GM23338 (cell line): Measurements from ENCODE around the gene SLC25A12. TPM values are rescaled to one million over a fixed set of nuclear protein-coding genes. Genes with fewer than 3 reads are reported as not detected.

ENCODE experiments used
- ATAC-seq: fragments of 200-7000 bp; cut with Tn5 transposase; 3 replicates; pipeline ENCODE4 v1.9.1; 2020
- DNase-seq: peaks from one replicate; pipeline ENCODE4 v3.0.0-alpha.2; 2015; ENCODE audit warnings: low spot score
- H2AFZ ChIP-seq: fragments of 200-600 bp; sonication (generic); 2 replicates; pipeline ENCODE4 v1.8.0; 2016; ENCODE audit warnings: antibody characterized with exemption, mild to moderate bottlenecking, moderate library complexity
- H3F3A ChIP-seq: fragments of 200-600 bp; sonication (generic); replicated peaks from 2 replicates; pipeline ENCODE4 v1.8.0; 2017; ENCODE audit warnings: antibody characterized with exemption, mixed run types, low read depth
- H3K27ac ChIP-seq: fragments of 200-600 bp; sonication (generic); 2 replicates; pipeline ENCODE4 v1.6.1; 2016; ENCODE audit warnings: low read depth
- H3K27me3 ChIP-seq: fragments of 200-600 bp; sonication (generic); 2 replicates; pipeline ENCODE4 v1.8.0; 2016; ENCODE audit warnings: mild to moderate bottlenecking, mixed run types, moderate library complexity; ENCODE audit not compliant: insufficient read depth
- H3K36me3 ChIP-seq: fragments of 200-600 bp; sonication (generic); 2 replicates; pipeline ENCODE4 v1.8.0; 2016; ENCODE audit warnings: mild to moderate bottlenecking; ENCODE audit not compliant: insufficient read depth
- H3K4me1 ChIP-seq: fragments of 200-600 bp; sonication (generic); 2 replicates; pipeline ENCODE4 v1.8.0; 2016; ENCODE audit warnings: mild to moderate bottlenecking, moderate library complexity; ENCODE audit not compliant: insufficient read depth
- H3K4me2 ChIP-seq: fragments of 200-600 bp; sonication (generic); 2 replicates; pipeline ENCODE4 v1.7.1; 2017; ENCODE audit warnings: mixed run types
- H3K4me3 ChIP-seq: fragments of 200-600 bp; sonication (generic); 2 replicates; pipeline ENCODE4 v1.6.1; 2016; ENCODE audit warnings: mixed run types
- H3K79me2 ChIP-seq: fragments of 200-600 bp; sonication (generic); replicated peaks from 2 replicates; pipeline ENCODE4 v1.8.0; 2017; ENCODE audit warnings: mild to moderate bottlenecking; ENCODE audit not compliant: insufficient read depth
- H3K9me2 ChIP-seq: fragments of 200-600 bp; sonication (generic); 2 replicates; pipeline ENCODE4 v1.8.0; 2017; ENCODE audit not compliant: insufficient read depth
- H4K20me1 ChIP-seq: fragments of 200-600 bp; sonication (generic); replicated peaks from 2 replicates; pipeline ENCODE4 v1.8.0; 2017; ENCODE audit warnings: mild to moderate bottlenecking; ENCODE audit not compliant: insufficient read depth
- H3K27ac Mint-ChIP-seq: 2 replicates; pipeline ENCODE4 v1.8.0; 2020; ENCODE audit warnings: inconsistent platforms, mild to moderate bottlenecking, moderate library complexity, mixed read lengths
- H3K27me3 Mint-ChIP-seq: 3 replicates; pipeline ENCODE4 v1.8.0; 2022; ENCODE audit warnings: low read depth, mild to moderate bottlenecking, moderate library complexity, mixed read lengths, inconsistent platforms; ENCODE audit not compliant: insufficient read depth, poor library complexity
- H3K36me3 Mint-ChIP-seq: 3 replicates; pipeline ENCODE4 v1.8.0; 2021; ENCODE audit warnings: low read depth, mild to moderate bottlenecking, inconsistent platforms, moderate library complexity, mixed read lengths
- H3K4me1 Mint-ChIP-seq: 3 replicates; pipeline ENCODE4 v1.8.0; 2020; ENCODE audit warnings: mild to moderate bottlenecking, inconsistent platforms, mixed read lengths
- H3K4me3 Mint-ChIP-seq: 3 replicates; pipeline ENCODE4 v1.8.0; 2021; ENCODE audit warnings: moderate library complexity, mild to moderate bottlenecking, inconsistent platforms, mixed read lengths
- H3K9me3 Mint-ChIP-seq: 3 replicates; pipeline ENCODE4 v1.8.0; 2020; ENCODE audit warnings: moderate library complexity, mild to moderate bottlenecking, inconsistent platforms, mixed read lengths
- CREB1 ChIP-seq: fragments of 250-450 bp; sonication (Bioruptor Pico); IDR thresholded peaks from 2 replicates; pipeline ENCODE4 v1.5.0; 2020; ENCODE audit warnings: low read depth, mild to moderate bottlenecking, moderate library complexity
- ETS1 ChIP-seq: IDR thresholded peaks from 2 replicates; pipeline ENCODE4 v1.6.1; 2016; ENCODE audit warnings: antibody characterized with exemption
- EZH2 ChIP-seq: fragments of 200-600 bp; sonication (generic); IDR thresholded peaks from one replicate; pipeline ENCODE4 v1.8.0; 2017; ENCODE audit warnings: antibody characterized with exemption, mild to moderate bottlenecking, low read depth; ENCODE audit not compliant: unreplicated experiment
- EZH2phosphoT487 ChIP-seq: fragments of 200-600 bp; sonication (generic); IDR thresholded peaks from one replicate; pipeline ENCODE4 v1.8.1; 2018; ENCODE audit warnings: antibody characterized with exemption; ENCODE audit not compliant: unreplicated experiment
- JUNB ChIP-seq: IDR thresholded peaks from one replicate; pipeline ENCODE4 v1.6.1; 2016; ENCODE audit warnings: antibody characterized with exemption; ENCODE audit not compliant: unreplicated experiment
- NANOG ChIP-seq: IDR thresholded peaks from 2 replicates; pipeline ENCODE4 v1.6.1; 2016; ENCODE audit warnings: antibody characterized with exemption, borderline replicate concordance
- POLR2AphosphoS5 ChIP-seq: IDR thresholded peaks from 2 replicates; pipeline ENCODE4 v1.6.1; 2016; ENCODE audit warnings: antibody characterized with exemption, low read depth
- REST ChIP-seq: IDR thresholded peaks from one replicate; pipeline ENCODE4 v1.6.1; 2018; ENCODE audit warnings: antibody characterized with exemption; ENCODE audit not compliant: unreplicated experiment
- STAT1 ChIP-seq: IDR thresholded peaks from one replicate; pipeline ENCODE4 v1.6.1; 2016; ENCODE audit warnings: antibody characterized with exemption; ENCODE audit not compliant: unreplicated experiment
- ZNF114 ChIP-seq: fragments of 250-450 bp; sonication (Bioruptor Pico); IDR thresholded peaks from 2 replicates; pipeline ENCODE4 v1.5.0; 2020; ENCODE audit warnings: mild to moderate bottlenecking, moderate library complexity
- ZNF462 ChIP-seq: fragments of 250-450 bp; sonication (Bioruptor Pico); IDR thresholded peaks from 2 replicates; pipeline ENCODE4 v1.5.0; 2020; ENCODE audit warnings: mild to moderate bottlenecking, moderate library complexity
- polyA plus RNA-seq: library from polyadenylated mRNA; unstranded; fragments of >200 nt; fragmentation: Nextera tagmentation; extraction: Ambion mirVana; gene quantifications from 2 replicates; pipeline ENCODE4 v1.2.1, GENCODE V29; 2016
- total RNA-seq: library from RNA; depleted of rRNA; stranded (reverse); fragments of >200 nt; shearing (Covaris generic); gene quantifications from 2 replicates; pipeline ENCODE4 v1.2.3, GENCODE V29; 2014

The SLC25A12 gene
- total and polyA plus RNA-seq, 2 experiments from 2014 or later, result 4.8 to 14.8 TPM

- no peaks in the 10 kb centered on the region for H3F3A ChIP-seq
- H3K4me3 ChIP-seq, result no peak overlapping the region
- H2AFZ ChIP-seq, result no peak overlapping the region
- peaks cover 4% of the 10 kb centered on the region; the same call in 1 of the 2 replicates for H3K4me1 ChIP-seq
- H3K27ac Mint-ChIP-seq, result no peak overlapping the region
- H3K27ac ChIP-seq, result no peak overlapping the region
- H3K4me2 ChIP-seq, result no peak overlapping the region
- H4K20me1 ChIP-seq, result 0 out of 2 replicates have a peak, but pooled peaks cover 3% of the 10 kb centered on the region
- TF ChIP-seq ZNF462, result no peak
- TF ChIP-seq EZH2phosphoT487, result no peak
- no peak for TF ChIP-seq ETS1
- no peak for TF ChIP-seq ZNF114 (CRISPR knock-in tag)
- TF ChIP-seq JUNB, result no peak
- no peak for TF ChIP-seq REST
- no peak for TF ChIP-seq STAT1
- TF ChIP-seq EZH2, result no peak
- no peak for TF ChIP-seq NANOG
- TF ChIP-seq POLR2AphosphoS5, result no peak
- TF ChIP-seq CREB1, result no peak
- peaks cover 13% of the 10 kb centered on the region for H3K4me1 Mint-ChIP-seq
- no peak overlapping the region for H3K4me3 Mint-ChIP-seq
- peaks cover 7% of the 10 kb centered on the region for H3K27me3 Mint-ChIP-seq
- H3K79me2 ChIP-seq, result no peaks in the 10 kb centered on the region
- H3K36me3 Mint-ChIP-seq, result peaks cover 6% of the 10 kb centered on the region; the same call in 1 of the 3 replicates
- no peaks in the 10 kb centered on the region for H3K36me3 ChIP-seq
- no peaks in the 10 kb centered on the region for H3K27me3 ChIP-seq
- no peak for DNase-seq
- H3K9me2 ChIP-seq, result no peaks in the 10 kb centered on the region
- no peaks in the 10 kb centered on the region for H3K9me3 Mint-ChIP-seq
- ATAC-seq, result no peak
Observed at GRCh38 chr2:171889808-171890207, 4.2 kb downstream of the SLC25A12 start.
